NCI-H524 treated with DMSO at 0.1 percent for 48 hours (cell line): ENCODE data around the gene PARS2.
"Not testable (repeated sequence)": the region's sequence is repeated elsewhere in the genome, so short reads cannot be mapped to it uniquely, and the experiment has no call there.

Source experiments
- DNase-seq: peaks from one replicate; lab custom pipeline; 2025; lab: John Stamatoyannopoulos, UW

PARS2 gene

DNA sequence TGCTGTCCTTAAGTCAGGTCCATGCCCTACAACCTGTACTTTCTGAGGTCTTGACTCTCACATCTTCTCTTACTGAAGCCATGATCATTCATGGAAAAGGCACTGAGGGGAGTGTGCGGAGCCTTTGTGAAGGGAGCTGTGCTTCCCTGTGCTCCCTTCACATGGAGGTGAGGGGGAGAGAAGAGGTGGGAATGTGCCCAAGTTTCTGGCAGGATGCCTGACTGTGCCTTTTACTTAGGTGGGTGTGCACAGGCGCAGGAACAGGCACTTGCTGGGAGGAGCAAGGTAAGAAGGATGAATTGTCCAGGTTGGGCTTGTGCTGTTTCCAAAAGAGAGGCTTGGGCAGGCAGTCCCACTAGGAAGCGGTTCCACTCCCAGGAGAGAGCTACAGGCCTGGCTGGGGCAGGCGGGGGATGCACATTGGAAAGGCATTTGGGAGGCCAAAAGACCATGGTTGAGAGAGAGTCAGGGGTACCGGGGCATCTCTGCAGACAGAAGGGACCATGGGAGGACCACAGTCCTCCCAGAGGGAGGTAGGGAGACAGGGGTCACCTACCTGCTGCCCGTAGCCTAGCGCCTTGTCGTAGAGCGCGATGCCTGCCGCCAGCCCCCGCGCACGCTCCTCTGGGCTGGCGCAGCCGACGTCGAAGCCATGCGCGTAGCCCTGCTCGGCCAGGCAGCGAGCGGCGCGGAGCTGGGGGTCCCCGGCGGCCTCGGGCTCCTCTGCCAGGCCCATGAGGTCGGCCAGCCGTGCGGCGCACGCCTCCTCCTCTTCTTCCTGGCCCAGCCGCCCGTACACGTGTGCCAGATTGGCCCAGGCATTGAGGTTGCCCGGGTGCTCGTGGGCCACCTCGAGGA lies 35.9 kb upstream of the PARS2 start:
- no peak for DNase-seq

GRCh38 chr1:54798769-54799641 lies 34.7 kb upstream of the PARS2 start:
- no peak for DNase-seq

GRCh38 chr1:54798206-54798605 lies 33.9 kb upstream of the PARS2 start:
- DNase-seq = no peak

DNA sequence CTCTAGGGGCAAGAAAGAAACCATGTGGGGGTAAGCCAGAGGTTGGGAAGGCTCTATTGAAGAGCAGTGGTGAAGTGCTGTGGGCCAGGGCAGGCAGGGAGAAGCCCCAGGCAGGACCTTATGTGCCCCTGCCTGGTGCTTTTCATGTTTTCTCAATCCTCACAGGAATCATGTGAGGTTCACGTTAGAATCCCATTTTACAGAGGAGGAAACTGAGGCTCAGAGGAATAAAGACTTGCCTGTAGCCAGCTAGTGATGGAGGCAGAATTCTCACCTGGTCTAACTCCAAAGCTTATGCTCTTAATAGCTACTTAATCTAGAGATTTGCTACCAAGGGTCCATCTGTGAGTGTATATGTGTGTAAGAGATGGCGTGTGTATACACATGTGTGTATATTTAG lies 32.6 kb upstream of the PARS2 start:
- no peak for DNase-seq

DNA sequence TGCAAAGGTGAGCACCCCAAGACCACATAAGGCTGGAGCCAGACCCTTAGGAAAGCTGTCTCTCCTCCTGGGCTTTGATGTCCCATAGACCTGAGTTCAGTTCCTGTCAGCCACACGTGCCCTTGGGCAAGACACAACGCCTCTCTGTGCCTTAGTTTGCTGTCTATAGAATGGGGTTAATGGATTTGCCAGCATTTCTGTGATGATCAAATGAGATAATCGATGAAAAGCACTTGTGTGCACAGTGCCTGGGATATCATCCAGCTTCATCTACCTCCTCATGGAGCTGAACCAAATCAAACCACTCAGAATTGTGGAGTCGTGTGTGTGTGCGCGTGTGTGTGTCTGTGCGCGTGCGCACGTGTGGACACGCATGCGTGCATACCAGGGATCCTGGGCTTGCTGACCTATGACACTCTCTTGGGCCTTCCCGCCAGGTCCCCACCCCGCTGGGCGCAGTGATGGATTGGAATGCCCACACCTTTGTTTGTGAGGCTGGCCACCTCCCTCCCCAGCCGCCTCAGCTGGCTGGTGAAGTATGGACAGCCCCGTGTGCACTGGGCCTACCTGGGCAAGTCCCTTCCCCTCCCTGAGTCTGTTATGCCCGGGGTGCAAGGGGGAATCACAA lies 31.6 kb upstream of the PARS2 start:
- no peak for DNase-seq

DNA sequence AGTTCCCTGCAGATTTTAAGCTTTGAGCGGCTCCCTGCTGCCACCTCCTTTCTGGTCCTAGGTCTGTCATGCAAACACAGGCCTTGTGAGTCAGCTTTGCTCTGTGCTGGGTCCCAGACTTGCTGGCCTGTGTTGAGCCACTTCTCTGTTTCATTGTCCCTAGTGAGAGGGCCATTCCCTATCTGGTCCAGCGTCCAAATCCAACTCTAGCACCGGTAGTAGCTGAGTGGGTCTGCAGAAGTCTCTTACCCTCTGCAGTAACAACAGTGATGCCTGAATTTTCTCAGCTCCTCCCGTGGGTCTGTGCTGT lies 31.0 kb upstream of the PARS2 start:
- no peak for DNase-seq

GRCh38 chr1:54794451-54795355 lies 30.4 kb upstream of the PARS2 start:
- no peak for DNase-seq

GRCh38 chr1:54792686-54793282 lies 28.5 kb upstream of the PARS2 start:
- no peak for DNase-seq

DNA sequence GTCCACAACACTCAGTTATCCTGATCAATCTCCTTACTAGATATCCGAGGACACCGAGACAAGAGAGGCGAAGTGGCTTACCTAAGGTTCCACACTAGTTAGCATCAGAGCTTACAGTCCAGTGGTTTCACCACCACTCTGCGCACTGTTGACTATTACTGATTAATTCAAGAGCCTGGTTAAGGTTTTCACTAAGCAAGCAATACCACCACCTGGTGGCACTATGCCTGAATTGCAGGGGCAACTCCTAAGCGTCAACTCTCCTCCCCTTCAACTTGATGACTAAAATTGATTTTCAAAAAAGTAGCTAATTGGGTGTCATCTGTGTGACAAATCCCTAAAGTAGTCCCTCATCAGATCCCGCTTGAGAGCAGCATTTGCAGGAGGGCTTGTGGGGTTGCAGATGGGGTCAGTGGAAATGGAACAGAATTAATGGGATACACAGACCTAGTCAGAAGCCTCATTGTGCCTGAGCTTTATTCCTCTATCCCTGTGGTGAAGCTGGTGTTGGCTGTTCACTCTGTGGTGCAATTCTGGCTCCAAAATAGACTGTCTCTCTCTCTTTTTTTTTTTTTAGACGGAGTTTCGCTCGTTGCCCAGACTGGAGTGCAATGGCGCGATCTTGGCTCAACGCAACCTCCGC lies 27.7 kb upstream of the PARS2 start:
- no peak for DNase-seq

DNA sequence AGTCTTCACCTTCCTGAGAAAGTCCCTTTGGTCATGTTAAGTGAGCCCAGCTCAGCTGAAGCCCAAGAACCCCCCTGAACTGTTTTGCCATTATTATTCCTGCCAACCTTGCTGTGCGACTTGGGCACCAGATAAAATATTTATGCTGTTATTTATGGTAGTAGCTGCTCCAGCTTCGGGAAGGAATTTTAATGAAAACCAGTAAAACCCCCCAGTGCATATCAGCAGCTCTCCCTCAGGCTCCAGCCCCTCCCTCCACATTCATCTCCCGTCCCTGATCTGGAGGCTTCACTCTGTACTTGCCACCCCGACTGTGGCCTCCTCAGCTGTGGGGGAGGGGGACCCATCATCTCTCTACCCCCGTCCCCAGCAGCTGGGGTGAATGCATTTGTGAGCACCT lies 24.1 kb upstream of the PARS2 start:
- DNase-seq = no peak

DNA sequence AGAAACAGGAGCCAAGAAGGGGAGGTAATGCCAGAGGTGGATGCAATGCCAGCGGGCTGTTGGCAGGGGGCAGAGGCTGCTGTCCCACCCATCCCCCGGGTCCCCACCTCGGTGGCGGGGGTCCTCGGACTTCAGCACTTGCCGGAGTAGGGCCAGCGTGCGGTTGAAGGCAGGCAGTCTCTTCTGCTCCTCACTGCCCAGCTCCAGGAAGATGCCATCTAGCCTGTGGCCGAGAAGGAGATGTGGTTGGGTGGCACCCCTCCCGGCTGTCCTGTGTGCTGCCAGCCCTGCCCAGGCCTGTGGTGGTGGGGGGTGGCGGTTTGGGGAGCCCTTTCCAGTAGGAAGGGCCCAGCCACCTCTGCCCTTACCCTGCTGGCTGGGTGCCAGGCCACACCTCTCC lies 23.3 kb upstream of the PARS2 start:
- no peak for DNase-seq

GRCh38 chr1:54786778-54787177 lies 22.5 kb upstream of the PARS2 start:
- no peak for DNase-seq

DNA sequence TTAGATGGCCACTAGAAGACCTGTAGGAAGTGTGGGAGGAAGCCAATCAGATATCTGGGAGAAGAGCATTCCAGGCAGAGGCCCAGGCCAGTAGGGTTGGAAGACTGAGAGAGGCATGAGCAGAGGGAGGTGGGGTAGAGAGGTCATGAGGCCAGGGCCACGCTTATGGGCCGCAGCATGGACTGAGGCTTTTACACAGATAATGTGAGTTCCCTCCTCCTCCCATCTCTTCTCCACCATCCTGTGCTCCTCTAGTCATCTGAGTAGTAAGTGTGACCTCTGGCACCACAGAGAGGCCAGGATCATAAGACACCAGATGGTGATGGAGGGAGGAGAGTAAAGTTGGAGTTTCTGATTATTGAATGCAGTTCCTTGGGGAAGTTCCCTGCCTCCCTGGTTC lies 19.7 kb upstream of the PARS2 start:
- no peak for DNase-seq

DNA sequence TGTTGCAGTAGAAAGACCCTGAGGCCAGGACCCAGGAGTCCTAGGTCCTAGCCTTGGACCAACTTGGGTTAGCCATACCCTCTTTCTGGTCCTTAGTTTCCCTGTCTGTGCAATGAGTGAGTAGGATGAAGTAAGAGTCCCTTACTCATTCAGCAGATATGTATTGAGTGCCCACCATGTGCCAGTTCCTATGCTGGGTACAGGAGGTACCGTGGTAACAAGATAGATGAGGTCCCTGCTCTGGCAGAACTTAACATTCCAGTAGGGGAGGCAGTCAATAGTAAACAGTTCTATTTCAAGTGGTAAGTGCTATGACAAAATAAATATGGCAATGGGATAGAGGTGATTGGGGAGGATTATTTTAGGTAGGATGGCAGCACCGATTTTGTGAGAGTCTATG lies 18.3 kb upstream of the PARS2 start:
- DNase-seq = no peak

DNA sequence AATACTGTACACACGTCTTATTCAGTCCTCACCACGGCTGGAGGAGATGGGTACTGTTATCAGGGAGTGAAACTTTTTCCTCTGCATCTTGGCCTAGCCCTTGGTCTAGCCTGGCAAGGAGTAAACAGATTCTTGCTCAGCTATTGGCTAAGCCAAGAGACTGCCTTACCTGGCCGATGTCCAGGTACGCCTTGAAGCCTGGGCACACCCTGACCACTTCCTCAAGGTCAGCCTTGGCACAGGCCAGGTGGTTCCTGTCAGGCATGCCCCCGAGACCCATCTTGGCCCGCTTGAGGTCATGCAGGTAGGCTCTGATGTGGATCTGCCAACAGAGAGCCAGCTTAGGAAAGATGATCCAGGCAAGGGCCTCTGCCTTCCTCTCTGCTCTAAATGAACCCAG lies 17.8 kb upstream of the PARS2 start:
- DNase-seq = no peak

DNA sequence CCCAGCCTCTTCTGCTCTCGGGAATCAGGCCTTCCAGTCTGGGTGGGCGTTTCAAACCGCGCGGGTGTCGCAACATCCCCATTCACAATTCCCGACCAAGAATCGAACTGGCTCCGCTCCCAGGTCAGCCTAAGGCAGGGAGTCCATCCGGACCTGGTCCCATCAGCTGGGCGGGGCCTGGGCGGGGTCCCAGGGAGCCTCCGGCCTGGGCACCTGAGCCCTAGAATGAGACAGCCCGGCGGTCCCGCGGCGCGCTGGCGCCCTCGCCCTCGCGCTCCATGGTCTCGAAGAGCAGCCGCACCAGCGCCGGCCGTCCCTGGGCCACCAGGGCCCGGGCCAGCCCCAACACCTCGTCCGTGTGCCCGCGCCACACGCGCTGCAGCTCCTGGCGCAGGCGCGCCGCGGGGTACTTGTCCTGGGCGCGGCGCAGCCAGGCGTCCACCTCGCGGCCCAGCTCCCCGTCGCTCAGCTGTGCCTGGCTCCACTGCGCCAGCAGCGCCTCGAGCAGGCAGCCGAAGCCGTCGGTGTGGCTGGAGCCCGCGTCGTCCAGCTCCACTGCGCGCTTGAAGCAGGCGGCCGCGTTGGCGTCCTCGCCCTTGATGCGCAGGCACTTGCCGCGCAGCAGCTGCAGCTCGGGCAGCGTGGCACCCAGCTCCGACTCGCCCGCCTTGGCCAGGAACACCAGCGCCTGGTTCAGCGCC lies 16.9 kb upstream of the PARS2 start:
- DNase-seq = no peak

- DNase-seq = no peak
These were observed 13.1 kb upstream of the PARS2 start for GRCh38 chr1:54777431-54777830.

GRCh38 chr1:54777011-54777410 lies 12.7 kb upstream of the PARS2 start:
- no peak for DNase-seq

DNA sequence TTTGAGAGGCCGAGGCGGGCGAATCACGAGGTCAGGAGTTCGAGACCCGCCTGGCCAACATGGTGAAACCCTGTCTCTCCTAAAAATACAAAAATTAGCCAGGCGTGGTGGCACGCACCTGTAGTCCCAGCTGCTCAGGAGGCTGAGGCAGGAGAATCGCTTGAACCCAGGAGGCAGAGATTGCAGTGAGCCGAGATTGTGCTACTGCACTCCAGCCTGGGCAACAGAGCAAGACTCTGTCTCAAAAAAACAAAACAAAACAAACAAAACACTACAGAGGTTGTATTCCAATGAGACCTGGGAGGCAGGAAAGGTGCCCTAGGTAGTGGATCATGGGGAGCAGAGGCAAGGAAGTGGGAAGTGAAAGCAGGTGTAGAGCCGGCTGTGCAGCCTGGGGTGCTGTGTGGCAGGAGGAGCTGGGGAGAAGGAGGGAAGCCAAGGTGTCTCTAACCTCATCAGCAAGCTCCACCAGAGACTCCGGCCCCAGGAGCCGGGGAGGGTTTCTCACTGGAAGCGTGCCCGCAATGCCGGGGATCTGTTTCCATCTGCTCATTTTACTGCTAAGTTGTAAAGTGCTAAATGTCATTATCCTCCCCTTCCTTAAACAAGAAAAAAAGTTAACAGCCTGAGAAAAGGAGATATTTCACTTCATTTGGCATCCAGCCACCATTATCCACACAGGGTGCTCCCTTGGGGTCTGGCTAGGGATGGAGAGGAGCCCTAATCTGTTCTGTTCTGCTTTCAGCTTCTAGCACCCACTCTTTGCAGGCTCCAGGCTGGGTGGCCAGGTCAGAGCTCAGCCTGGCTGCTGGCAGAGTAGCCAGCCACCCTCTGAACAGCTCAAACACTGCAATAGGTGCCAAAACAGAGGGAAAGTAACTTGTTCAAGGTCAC lies 11.8 kb upstream of the PARS2 start:
- not testable (repeated sequence) for DNase-seq
